GM12874 (cell line): Measurements from ENCODE around the gene CAMK2G.

Experiments used
- TF ChIP-seq, protein P1 (sequence below): IDR thresholded peaks from 2 replicates; pipeline ENCODE4 v1.5.1; 2011; ENCODE audit warnings: low read depth, mild to moderate bottlenecking, control low read depth, low read length, moderate library complexity; ENCODE audit not compliant: insufficient read depth

Gene CAMK2G

DNA sequence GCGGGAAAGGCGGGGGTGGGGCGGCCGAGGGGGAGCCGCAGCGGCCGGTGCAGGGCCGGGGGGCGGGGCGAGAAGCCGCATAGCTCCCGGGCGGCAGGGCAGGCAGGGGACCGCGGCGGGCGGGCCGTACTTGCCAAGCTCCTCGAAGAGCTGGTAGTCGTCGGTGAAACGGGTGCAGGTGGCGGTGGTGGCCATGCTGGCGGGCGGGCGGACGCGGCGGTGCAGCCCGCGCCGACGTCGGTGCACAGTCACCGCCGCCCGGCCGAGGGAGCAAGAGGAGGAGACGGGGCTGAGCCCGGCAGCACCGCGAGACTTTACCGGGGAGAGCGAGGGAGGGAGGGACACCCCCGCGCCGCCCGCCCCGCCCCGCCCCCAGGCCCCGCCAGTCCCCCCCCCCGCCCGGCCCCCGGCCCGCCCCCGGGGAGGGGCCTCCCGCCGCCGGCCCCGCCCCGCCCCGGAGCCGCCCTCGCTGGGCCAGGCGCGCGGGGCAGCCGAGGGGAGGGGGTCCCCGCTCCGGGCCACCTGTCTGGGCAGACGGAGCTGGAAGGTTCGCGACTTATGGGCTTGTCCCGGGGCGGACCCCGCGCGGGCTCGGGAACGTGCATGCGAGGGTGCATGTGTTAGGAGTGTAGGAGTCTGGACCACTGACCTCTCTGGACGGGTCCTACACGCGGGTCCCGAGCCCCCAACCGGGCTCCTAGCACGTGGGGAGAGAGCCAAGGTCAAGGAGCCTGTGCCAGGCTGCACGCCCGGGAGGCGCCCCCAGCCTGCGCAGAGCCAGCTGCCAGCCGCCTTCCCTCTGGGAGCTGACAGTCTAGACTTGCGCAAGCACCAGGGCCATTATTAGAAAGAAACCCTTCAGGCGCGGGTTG, at the start of gene CAMK2G:
TSS of gene CAMK2G (minus strand) at position 289 of the 872 bp plus-strand sequence. CDS start at position 195, 94 bp downstream.
- TF ChIP-seq, protein P1, sequence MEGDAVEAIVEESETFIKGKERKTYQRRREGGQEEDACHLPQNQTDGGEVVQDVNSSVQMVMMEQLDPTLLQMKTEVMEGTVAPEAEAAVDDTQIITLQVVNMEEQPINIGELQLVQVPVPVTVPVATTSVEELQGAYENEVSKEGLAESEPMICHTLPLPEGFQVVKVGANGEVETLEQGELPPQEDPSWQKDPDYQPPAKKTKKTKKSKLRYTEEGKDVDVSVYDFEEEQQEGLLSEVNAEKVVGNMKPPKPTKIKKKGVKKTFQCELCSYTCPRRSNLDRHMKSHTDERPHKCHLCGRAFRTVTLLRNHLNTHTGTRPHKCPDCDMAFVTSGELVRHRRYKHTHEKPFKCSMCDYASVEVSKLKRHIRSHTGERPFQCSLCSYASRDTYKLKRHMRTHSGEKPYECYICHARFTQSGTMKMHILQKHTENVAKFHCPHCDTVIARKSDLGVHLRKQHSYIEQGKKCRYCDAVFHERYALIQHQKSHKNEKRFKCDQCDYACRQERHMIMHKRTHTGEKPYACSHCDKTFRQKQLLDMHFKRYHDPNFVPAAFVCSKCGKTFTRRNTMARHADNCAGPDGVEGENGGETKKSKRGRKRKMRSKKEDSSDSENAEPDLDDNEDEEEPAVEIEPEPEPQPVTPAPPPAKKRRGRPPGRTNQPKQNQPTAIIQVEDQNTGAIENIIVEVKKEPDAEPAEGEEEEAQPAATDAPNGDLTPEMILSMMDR = no peak

DNA sequence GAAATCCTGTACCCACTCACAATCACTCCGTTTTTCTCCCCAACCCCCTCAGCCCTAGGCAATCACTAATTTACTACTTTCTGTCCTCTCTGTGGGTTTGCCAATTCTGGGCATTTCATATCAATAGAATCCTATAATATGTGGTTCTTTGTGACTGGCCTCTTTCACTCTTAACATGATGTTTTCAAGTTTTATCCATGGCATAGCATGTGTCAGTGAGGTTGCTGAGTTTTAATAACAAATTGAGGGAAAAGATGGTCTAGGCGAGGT, 48.4 kb upstream of the CAMK2G start:
- TF ChIP-seq, protein P1 = no peak

DNA sequence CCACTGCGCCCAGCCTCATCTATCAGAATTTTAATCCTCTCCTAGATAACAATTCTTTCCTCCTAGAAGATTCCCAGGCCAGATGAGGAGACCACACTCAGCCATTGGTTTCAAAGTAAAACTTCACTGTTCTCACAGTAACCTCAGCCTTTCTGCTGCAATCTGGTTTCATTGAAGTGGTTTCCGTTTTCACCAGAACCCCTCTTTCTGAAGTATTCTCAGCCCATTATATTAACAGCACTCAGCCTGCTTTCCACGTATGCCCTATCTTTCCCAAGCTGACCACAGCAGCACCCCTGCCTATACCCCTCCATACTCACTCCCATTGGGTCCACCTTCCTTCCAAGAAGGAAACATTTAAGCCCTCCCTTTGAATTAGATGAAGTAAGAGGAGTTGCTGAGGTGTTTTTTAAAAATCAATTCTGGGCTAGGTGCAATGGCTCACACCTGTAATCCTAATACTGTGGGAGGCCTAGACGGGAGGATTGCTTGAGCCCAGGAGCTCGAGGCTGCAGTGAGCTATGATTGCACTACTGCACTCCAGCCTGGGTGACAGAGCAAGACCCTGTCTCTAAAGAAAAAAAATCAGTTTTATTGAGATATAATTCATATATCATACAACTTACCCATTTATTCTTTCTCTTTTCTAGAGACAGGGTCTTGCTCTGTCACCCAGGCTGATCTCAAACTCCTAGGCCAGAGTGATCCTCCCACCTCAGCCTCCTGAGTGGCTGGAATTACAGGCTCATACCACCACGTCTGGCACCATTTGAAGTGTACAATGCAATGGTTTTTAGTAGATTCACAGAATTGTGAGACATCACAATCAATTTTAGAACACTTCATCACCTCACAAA, 47.9 kb upstream of the CAMK2G start:
- TF ChIP-seq, protein P1 = no peak

DNA sequence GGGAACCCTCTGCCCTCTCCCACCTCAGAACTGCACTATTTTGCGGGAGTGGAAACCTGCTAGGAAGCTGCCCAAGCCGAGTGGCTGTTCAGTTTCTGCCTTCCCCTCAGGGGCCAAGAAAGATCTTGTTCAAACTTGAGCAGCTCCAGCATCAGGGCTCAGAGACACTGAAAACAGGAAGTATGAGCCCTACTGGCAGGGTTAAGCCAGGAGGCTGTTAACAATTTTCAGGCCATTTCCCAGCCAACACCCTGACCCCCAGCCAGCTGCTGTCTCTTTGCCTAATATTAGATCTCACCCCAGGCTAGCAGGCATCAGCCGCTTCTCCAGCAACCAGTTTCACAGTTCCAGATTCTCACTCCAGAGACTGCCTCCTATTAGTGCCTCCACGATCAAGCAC, 45.7 kb upstream of the CAMK2G start:
- TF ChIP-seq, protein P1 = no peak

DNA sequence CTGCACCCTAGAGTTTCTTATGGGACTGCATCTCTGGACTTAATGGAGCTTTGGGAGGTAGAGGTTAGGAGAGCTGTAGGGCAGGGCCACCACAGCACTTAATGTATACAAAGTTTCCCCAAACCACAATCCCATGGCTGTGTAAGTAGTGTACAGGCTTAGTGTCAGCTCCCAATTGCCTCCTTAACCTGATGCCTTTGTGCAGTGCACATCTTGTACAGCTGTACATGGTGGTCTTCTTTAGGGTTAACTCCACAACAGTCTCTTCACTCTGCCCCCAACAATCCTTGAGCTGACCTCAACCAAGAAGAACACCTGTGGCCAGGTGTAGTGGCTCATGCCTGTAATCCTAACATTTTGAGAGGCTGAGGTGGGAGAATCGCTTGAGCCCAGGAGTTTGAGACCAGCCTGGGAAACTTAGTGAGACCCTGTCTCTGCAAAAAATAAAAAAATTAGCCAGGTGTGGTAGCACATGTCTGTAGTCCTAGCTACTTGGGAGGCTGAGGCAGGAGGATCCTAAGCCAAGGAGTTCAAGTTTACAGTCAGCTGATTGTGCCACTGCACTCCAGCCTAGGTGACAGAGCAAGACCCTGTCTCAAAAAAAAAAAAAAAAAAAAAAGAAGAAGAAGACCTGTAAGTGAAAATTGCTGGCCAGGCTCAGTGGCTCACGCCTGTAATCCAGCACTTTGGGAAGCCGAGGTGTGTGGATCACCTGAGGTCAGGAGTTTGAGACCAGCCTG, 43.4 kb upstream of the CAMK2G start:
- TF ChIP-seq, protein P1 = no peak

DNA sequence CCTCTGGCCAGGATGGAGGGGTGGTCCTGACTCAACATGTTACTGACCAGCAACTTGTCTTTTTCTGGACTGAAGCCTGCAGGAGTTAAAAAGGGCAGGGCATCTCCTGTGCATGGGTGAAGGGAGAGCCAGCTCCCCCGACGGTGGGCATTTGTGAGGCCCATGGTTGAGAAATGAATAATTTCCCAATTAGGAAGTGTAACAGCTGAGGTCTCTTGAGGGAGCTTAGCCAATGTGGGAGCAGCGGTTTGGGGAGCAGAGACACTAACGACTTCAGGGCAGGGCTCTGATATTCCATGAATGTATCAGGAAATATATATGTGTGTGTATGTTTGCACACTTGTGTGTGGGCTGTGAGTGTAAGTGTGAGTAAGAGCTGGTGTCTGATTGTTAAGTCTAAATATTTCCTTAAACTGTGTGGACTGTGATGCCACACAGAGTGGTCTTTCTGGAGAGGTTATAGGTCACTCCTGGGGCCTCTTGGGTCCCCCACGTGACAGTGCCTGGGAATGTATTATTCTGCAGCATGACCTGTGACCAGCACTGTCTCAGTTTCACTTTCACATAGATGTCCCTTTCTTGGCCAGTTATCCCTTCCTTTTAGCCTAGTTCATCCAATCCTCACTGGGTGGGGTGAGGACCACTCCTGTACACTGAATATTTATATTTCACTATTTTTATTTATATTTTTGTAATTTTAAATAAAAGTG, 42.6 kb upstream of the CAMK2G start:
- TF ChIP-seq, protein P1 = no peak
